Lower lobe of right lung (tissue), 2 donors: ENCODE measurements around the gene KRT28. TPM values are rescaled to one million over a fixed set of nuclear protein-coding genes. Genes with fewer than 3 reads are reported as not detected.

ENCODE experiments used
- ATAC-seq, 2 donors: fragments of 200-7000 bp; cut with Tn5 transposase; one replicate each; pipeline ENCODE4 v1.9.1; 2020 to 2022; ENCODE audit warnings: mild to moderate bottlenecking in 2 of 2, moderate library complexity in 2 of 2
- DNase-seq: peaks from one replicate; pipeline ENCODE4 v3.0.0-alpha.2; 2020
- H3K27ac ChIP-seq: fragments of 200-600 bp; one replicate; pipeline ENCODE4 v1.8.0; 2022
- H3K27me3 ChIP-seq: fragments of 200-600 bp; one replicate; pipeline ENCODE4 v1.8.0; 2022; ENCODE audit warnings: low read depth
- H3K36me3 ChIP-seq: fragments of 200-600 bp; one replicate; pipeline ENCODE4 v1.8.0; 2022; ENCODE audit warnings: mild to moderate bottlenecking
- H3K4me1 ChIP-seq: fragments of 200-600 bp; one replicate; pipeline ENCODE4 v1.8.0; 2022
- H3K4me3 ChIP-seq: fragments of 200-600 bp; one replicate; pipeline ENCODE4 v1.8.0; 2022; ENCODE audit warnings: mild to moderate bottlenecking
- H3K9me3 ChIP-seq: fragments of 200-600 bp; one replicate; pipeline ENCODE4 v1.8.0; 2022
- CTCF ChIP-seq: fragments of 200-600 bp; IDR thresholded peaks from one replicate; pipeline ENCODE4 v1.8.0; 2022; ENCODE audit warnings: antibody characterized with exemption, mild to moderate bottlenecking
- intact Hi-C: fragments of 100-400 bp; cut with DNase I; formaldehyde crosslinking; loops from one replicate; pipeline ENCODE4 v1.11.0; 2022
- total RNA-seq: library from RNA; stranded (reverse); fragmentation: NEBNext Ultra II Directional; extraction: Animal tissue kit (Norgen Biotek cat#: 25700); gene quantifications from one replicate; pipeline ENCODE4 v1.2.1, GENCODE V29; 2021
- donor health status: DM: no; HTN: yes; CAD: no; lungs with severe emphysema.

Gene KRT28
- total RNA-seq, 1 donor from 2014 or later: not detected

- no peak overlapping the region for H3K4me3 ChIP-seq
- DNase-seq: peak; percentile 58
Observed at GRCh38 chr17:40793832-40794231, 5.9 kb downstream of the KRT28 start.

GRCh38 chr17:40791787-40792436 is 7.8 kb downstream of the KRT28 start:
- Histone ChIP-seq H3K27me3 (no peaks in the 10 kb centered on the region), H3K4me1 (no peaks in the 10 kb centered on the region), H3K27ac (no peak overlapping the region), H3K36me3 (no peaks in the 10 kb centered on the region), H3K4me3 (no peak overlapping the region), H3K9me3 (no peaks in the 10 kb centered on the region)
- DNase-seq: no peak
- TF ChIP-seq CTCF: peak; percentile 58
- intact Hi-C loops: no loop called here
- ATAC-seq: peak; percentile 45 to 48

More at GRCh38 chr17:40793832-40794231, 5.9 kb downstream of the KRT28 start:
- Histone ChIP-seq H3K9me3 (no peaks in the 10 kb centered on the region), H3K36me3 (no peaks in the 10 kb centered on the region), H3K4me1 (no peaks in the 10 kb centered on the region), H3K27me3 (no peaks in the 10 kb centered on the region), H3K27ac (no peak overlapping the region)
- peak; percentile 35 to 63 for ATAC-seq
- no peak for TF ChIP-seq CTCF
- intact Hi-C loops: no loop called here

DNA sequence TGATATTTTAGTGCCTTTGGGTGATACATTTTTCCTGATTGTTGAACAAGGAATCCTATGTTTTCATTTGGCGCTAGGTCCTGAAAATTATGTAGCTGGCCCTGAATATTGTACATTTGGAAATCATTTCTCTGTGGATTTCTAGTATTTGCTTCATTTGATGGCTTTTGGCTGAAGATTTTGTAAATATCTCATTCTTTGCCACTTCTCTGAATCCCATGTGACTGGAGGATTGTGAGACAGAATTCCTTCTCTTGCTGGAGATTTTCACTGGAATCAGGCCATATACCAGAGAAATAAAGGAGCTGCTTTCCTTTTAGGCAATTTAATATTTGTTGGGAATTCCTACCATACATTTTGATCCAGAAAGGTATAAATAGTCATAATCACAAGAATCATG is 8.6 kb downstream of the KRT28 start:
- intact Hi-C loops: no loop called here
- no peaks in the 10 kb centered on the region for H3K9me3 ChIP-seq
- H3K4me3 ChIP-seq: no peak overlapping the region
- no peaks in the 10 kb centered on the region for H3K36me3 ChIP-seq
- ATAC-seq: no peak
- no peak for TF ChIP-seq CTCF
- H3K27ac ChIP-seq: no peak overlapping the region
- DNase-seq: no peak
- no peaks in the 10 kb centered on the region for H3K27me3 ChIP-seq
- H3K4me1 ChIP-seq: no peaks in the 10 kb centered on the region

GRCh38 chr17:40782450-40782849 is 17.3 kb downstream of the KRT28 start, which contains the start of gene KRT27:
TSS of gene KRT27 (minus strand) at chr17:40782550. CDS start at chr17:40782493, 57 bp downstream.
- Histone ChIP-seq H3K27ac (no peak within 1 kb of the TSS), H3K4me3 (no peak within 1 kb of the TSS), H3K4me1 (no peaks in the 10 kb centered on the region), H3K36me3 (no peaks in the 10 kb centered on the region), H3K27me3 (peaks cover 8% of the 10 kb centered on the region), H3K9me3 (no peaks in the 10 kb centered on the region)
- intact Hi-C loops: no loop called here
- no peak for DNase-seq
- no peak for ATAC-seq
- no peak for TF ChIP-seq CTCF

DNA sequence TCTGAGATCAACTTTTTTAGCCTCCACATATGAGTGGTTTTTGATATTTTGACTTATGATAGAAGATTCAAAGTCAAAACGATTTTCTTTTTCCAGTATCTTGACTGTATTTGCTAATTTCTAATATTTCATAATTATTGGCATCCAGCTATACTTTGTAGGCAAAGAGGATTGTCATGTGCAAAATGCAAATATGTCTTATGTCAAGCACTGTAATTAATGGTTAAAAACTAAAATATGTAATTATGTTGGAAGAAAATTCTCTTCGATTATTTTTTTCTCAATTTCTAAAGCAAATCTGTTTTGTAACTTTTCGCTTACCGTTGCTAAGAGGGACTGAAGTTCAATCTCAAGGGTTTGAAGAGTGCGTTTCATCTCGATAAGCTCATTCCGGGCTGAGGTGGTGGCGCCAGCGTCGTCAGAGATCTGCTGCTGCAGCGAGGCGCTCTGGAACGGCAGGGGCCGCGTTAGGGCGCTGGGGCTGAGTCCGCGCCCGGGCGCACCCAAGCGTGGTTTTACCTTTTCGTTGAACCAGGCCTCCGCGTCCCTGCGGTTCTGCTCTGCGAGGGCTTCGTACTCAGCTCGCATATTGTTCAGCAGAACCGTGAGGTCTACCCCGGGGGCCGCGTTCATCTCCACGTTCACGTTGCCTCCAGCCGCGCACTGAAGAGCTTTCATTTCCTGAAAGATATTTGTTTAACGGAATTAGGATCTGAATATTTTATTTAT is 20.4 kb downstream of the KRT28 start:
- H3K4me3 ChIP-seq: peak overlapping the region; percentile 32
- H3K27me3 ChIP-seq: peaks cover 8% of the 10 kb centered on the region
- DNase-seq: peak; percentile 80

More for the DNA sequence above, 20.4 kb downstream of the KRT28 start:
- no peaks in the 10 kb centered on the region for H3K9me3 ChIP-seq
- no peak for TF ChIP-seq CTCF
- H3K36me3 ChIP-seq: no peaks in the 10 kb centered on the region
- H3K4me1 ChIP-seq: no peaks in the 10 kb centered on the region
- ATAC-seq: peak; percentile 93 to 97
- peak overlapping the region; percentile 37 for H3K27ac ChIP-seq
- intact Hi-C loops: no loop called here
